ENCODE measurements around the gene PPIB.

GRCh38 chr15:64210371-64210770 is 47.5 kb upstream of the PPIB start:
- no peak for TF ChIP-seq CTCF (IDR thresholded peaks at IDR 0.05 in 8 of 11, conservative IDR thresholded peaks at IDR 0.05 in 3 of 11)
- TF ChIP-seq POLR2A (IDR thresholded peaks at IDR 0.05): no peak

Data from spleen (tissue), 7 donors.